Hematopoietic multipotent progenitor cell treated with erythropoietin and hydrocortisone succinate and interleukin-3 and kit ligand, for 17 days (in vitro differentiated cells): ENCODE results near the gene MYO7B.

Source experiments
- DNase-seq: peaks from one replicate; pipeline ENCODE4 v3.0.0-alpha.2; 2015; ENCODE audit warnings: low spot score

The MYO7B gene

GRCh38 chr2:127681976-127682857 lies 146.7 kb downstream of the MYO7B start:
- DNase-seq, result no peak

GRCh38 chr2:127683056-127683455 lies 147.6 kb downstream of the MYO7B start:
- DNase-seq, result no peak

GRCh38 chr2:127683757-127684156 lies 148.3 kb downstream of the MYO7B start:
- DNase-seq, result no peak

- no peak for DNase-seq
Observed at GRCh38 chr2:127685410-127686080, 150.1 kb downstream of the MYO7B start.
